HuH-7 (cell line): ENCODE data around the gene MT3.
"Not testable (repeated sequence)": the region's sequence is repeated elsewhere in the genome, so short reads cannot be mapped to it uniquely, and the experiment has no call there.

Experiments
- DNase-seq: peaks from one replicate; pipeline ENCODE4 v3.0.0; 2011; ENCODE audit warnings: low spot score

The MT3 gene

GRCh38 chr16:56610017-56610608 lies 20.8 kb downstream of the MT3 start:
- DNase-seq: no peak

- DNase-seq: no peak
Observed at GRCh38 chr16:56610609-56611111, 21.3 kb downstream of the MT3 start.

DNA sequence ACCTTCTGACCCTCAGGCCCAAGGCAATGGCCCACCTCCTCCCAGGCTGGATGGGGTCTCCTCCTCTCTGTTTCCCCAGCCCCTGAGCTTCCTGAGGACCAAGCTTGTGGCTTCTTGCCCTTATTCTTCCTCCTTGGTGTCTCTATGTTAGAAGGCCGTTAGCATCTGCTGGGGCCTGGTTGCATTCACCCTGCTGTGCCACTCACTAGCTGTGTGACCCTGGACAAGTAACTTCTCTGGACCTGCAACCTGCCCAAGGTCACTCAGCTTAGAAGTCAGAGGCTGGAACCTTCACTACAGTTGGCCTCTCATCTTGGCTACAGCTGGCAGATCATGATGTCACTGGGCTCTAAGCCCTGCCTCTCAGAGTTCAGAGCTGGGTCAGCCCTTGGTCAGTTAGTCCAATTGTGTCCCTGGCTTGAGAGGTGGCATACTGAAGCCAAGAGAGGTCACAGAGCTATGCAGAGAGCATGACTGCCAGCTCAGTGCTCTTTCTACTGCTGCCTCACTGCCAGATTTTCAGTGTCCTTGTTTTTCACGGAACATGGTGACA lies 22.0 kb downstream of the MT3 start:
- no peak for DNase-seq

DNA sequence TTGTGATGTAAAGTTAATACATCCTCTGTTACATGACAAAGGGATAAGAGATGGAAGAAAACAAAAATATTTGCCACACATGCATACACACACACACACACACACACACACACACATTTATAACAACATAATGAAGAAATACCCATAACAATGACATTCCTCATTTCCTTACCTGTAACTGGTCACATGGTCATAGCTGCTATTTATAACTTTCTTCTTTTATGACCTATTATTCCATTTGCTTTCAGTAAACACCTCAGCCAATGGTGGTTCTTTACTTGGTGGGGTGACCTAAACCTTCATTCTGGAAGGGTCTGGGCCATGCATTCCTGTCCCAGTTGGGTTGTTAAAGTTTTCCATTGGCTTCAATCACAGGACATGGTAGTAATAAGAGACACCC lies 24.4 kb downstream of the MT3 start:
- no peak for DNase-seq

DNA sequence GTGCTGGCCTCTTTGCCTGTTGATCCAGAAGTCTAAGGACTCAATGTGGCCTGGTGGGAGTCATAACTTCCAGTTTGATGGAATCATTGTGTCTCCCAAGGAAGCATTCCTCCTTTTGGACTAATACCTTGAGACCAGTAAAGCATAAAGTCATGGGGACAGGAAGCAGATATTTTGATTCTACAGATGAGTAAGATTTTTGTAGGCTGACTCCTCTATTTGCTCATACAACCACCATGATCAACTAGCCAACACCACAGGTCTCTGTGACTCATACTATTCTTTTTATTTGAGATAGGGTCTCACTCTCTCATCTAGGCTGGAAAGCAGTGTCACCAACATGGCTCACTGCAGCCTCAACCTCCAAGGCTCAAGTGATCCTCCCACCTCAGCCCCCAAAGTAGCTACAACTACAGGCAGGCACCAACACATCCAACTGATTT lies 25.2 kb downstream of the MT3 start:
- no peak for DNase-seq

DNA sequence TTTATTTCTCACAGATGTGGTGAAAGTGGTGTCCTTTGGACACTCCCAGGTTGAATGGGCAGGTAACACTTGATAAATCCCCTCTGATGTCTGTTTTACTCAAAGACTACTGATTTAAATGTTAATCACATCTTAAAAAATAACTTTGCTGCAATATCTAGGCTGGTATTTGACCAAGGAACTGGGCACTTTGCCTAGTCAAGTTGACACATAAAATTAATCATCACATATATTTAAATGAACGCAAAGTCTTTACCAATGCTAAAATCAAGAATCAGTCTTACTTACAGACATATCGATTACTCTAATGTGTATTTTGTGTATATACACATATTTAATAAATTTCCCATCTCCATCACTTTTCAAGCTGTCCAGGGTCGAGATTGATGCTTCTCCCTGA lies 26.0 kb downstream of the MT3 start:
- DNase-seq: no peak

- DNase-seq: no peak
Observed at GRCh38 chr16:56616608-56617211, 27.4 kb downstream of the MT3 start.

GRCh38 chr16:56617212-56618085 lies 28.1 kb downstream of the MT3 start:
- no peak for DNase-seq

DNA sequence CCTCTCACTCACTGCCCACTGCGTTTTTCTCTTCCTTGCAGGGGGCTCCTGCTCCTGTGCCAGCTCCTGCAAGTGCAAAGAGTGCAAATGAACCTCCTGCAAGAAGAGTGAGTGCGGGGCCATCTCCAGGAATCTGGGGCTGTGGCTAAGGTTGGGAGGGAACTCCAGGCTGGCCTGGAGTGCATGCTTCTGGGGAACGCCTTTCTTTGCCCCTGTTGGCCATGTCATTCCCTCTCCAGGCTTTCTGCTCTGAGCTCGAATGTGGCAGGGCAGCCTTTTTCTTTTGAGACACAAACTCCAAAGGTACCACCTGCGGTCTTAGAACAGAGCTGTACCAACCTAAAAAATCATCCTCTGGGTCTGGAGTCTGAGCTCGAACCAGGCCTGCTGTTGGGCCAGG lies 28.8 kb downstream of the MT3 start:
- no peak for DNase-seq

GRCh38 chr16:56620339-56620897 lies 31.1 kb downstream of the MT3 start:
- DNase-seq: no peak

GRCh38 chr16:56621665-56622445 lies 32.5 kb downstream of the MT3 start:
- not testable (repeated sequence) for DNase-seq

- DNase-seq: not testable (repeated sequence)
Observed at GRCh38 chr16:56623184-56623583, 33.9 kb downstream of the MT3 start.

DNA sequence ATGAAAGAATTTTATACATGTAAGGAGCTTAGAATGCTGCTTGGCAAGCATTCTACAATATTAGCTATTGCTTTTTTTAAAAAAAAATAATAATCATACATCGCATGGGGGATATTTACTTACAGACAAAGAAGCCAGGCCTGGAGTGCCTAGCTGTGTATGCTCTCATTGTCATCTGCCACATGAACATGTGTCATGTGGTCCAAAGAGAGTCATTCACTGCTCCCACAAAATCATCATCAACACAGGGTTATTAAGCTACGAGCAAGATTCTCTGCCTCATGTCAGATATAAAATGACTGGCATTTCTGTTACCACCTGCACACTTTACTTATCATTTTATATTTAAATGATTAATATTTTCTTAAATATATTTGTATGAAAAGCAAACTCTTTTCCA lies 34.3 kb downstream of the MT3 start:
- no peak for DNase-seq

- DNase-seq: peak; percentile 55
Observed at GRCh38 chr16:56625140-56625942, 36.0 kb downstream of the MT3 start, which contains the start of gene MT1E. TSS of gene MT1E (plus strand) at chr16:56625781. CDS start at chr16:56625852, 71 bp downstream.

DNA sequence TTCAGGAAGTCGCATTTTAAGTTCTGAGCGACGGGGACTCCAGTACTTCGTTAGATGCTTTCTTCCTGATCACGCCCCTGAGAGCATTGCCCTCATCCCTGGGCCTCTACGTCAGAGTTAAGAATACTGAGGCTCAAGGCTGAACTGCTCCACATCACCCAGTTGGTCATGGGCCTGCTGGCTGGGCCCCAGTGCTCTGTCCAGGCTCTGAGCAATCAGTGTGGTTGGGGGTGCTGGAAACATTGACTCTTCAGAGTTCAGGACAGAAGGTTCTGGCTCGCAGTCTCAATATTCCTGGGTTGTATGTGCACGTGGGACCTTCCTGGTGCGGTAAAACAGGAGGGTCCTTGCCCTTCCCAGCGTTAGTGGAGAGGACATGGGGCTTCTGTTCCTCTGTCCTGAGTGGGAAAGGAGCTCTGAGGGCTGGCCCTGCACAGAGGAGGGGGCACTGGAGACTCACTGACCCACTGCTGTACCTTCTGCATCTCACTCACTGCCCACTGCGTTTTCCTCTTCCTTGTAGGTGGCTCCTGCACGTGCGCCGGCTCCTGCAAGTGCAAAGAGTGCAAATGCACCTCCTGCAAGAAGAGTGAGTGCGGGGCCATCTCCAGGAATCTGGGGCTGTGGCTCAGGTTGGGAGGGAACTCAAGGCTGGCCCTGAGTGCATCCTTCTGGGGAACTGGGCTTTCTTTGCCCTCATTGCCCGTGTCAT lies 36.8 kb downstream of the MT3 start:
- no peak for DNase-seq

DNA sequence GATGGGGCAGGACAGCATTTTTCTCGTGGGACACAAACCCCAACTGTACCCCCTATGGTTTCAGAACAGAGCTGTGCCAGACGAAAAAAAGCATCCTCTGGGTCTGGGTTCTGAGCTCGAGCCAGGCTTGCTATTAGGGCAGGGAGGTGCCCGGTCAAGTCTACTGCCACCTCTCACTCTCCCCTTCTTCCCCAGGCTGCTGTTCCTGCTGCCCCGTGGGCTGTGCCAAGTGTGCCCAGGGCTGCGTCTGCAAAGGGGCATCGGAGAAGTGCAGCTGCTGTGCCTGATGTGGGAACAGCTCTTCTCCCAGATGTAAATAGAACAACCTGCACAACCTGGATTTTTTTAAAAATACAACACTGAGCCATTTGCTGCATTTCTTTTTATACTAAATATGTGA lies 37.4 kb downstream of the MT3 start:
- no peak for DNase-seq

GRCh38 chr16:56628486-56629350 lies 39.4 kb downstream of the MT3 start:
- DNase-seq: no peak

- DNase-seq: no peak
Observed at GRCh38 chr16:56629531-56629930, 40.2 kb downstream of the MT3 start.

DNA sequence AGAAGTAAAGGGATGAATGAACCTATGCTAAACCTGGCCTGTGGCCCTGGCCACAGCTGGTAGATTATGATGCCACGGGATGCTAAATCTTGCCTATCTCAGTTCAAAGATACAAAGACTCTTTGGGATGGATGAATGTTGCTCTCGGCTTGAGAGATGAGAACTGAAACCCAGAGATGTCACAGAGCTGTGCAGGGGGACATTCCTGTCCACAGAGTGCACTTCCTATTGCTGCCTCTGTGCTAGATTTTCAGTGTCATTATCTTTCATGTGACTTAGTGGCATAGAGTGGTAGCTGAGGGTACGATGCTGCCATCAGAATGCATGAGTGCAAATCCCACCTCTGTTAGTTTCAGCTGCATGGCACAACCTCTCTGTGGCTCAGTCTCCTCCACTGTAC lies 40.8 kb downstream of the MT3 start:
- DNase-seq: no peak
